SK-N-SH (cell line): ENCODE results near the gene CXorf49B.
"Not testable (repeated sequence)": the region's sequence is repeated elsewhere in the genome, so short reads cannot be mapped to it uniquely, and the experiment has no call there.

Source experiments
- EP300 ChIP-seq, 2 experiments: IDR thresholded peaks; 2 replicates each; pipeline versions ENCODE4 v1.4.0 to v1.6.1; 2012; ENCODE audit warnings: borderline replicate concordance in 1 of 2, low read depth in 1 of 2, low read length in 1 of 2
- POLR2AphosphoS5 ChIP-seq: IDR thresholded peaks from 2 replicates; pipeline ENCODE4 v1.6.1; 2012; ENCODE audit warnings: low read depth, low read length
- RFX5 ChIP-seq: IDR thresholded peaks from 2 replicates; pipeline ENCODE4 v1.6.1; 2012; ENCODE audit warnings: mild to moderate bottlenecking, improper control_type of control experiment, low read length
- SIN3A ChIP-seq: IDR thresholded peaks from 2 replicates; pipeline ENCODE4 v1.6.1; 2012; ENCODE audit warnings: low read depth, mild to moderate bottlenecking, low read length, moderate library complexity, borderline replicate concordance
- TF ChIP-seq, protein P1 (sequence below): IDR thresholded peaks from 2 replicates; pipeline ENCODE4; 2012
- TF ChIP-seq, protein P2 (sequence below): fragments of 200-600 bp; sonication (generic); IDR thresholded peaks from 2 replicates; pipeline ENCODE4 v1.6.1; 2017; ENCODE audit warnings: antibody characterized with exemption, mild to moderate bottlenecking, moderate library complexity
- TF ChIP-seq, protein P3 (sequence below): fragments of 150-350 bp; IDR thresholded peaks from 2 replicates; pipeline ENCODE4 v1.6.1; 2016; ENCODE audit warnings: mild to moderate bottlenecking, low read depth, low read length

DNA sequence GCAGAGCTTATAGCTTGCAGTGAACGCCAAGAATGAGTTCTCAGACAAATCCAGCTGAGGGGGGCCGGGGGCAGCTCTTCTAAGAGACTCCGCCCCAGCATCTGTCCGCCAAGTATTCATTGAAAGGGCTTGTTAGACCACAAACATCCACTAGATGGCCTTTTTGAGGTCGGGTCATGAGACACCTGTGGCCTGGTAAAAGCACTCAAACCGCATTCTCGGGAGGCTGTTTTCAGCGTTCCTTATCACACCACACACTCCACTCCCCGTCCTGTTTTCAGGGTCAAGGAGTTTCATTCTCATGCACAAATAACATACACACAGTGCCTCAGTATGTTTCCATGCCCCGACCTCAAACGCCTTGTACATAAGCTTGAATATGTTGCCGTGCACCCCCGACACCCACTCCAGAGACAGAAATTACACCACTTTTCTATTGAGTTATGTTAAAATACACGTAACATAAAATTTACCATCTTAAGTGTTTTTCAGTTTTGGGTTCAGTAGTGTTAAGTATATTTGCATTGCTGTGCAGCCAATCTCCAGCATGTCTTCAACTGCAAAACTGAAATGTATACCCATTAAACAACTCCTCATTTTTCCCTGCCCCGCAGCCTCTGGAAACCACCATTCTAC lies 21.3 kb downstream of the CXorf49B start:
- TF ChIP-seq SIN3A; POLR2AphosphoS5; RFX5; EP300 (IDR thresholded peaks at IDR 0.05; ENCODE audit: borderline replicate concordance in 1 of 2, low read depth in 1 of 2, low read length in 1 of 2): not testable (repeated sequence)
- TF ChIP-seq, protein P1, sequence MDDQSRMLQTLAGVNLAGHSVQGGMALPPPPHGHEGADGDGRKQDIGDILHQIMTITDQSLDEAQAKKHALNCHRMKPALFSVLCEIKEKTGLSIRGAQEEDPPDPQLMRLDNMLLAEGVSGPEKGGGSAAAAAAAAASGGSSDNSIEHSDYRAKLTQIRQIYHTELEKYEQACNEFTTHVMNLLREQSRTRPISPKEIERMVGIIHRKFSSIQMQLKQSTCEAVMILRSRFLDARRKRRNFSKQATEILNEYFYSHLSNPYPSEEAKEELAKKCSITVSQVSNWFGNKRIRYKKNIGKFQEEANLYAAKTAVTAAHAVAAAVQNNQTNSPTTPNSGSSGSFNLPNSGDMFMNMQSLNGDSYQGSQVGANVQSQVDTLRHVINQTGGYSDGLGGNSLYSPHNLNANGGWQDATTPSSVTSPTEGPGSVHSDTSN = not testable (repeated sequence)
- TF ChIP-seq, protein P2, sequence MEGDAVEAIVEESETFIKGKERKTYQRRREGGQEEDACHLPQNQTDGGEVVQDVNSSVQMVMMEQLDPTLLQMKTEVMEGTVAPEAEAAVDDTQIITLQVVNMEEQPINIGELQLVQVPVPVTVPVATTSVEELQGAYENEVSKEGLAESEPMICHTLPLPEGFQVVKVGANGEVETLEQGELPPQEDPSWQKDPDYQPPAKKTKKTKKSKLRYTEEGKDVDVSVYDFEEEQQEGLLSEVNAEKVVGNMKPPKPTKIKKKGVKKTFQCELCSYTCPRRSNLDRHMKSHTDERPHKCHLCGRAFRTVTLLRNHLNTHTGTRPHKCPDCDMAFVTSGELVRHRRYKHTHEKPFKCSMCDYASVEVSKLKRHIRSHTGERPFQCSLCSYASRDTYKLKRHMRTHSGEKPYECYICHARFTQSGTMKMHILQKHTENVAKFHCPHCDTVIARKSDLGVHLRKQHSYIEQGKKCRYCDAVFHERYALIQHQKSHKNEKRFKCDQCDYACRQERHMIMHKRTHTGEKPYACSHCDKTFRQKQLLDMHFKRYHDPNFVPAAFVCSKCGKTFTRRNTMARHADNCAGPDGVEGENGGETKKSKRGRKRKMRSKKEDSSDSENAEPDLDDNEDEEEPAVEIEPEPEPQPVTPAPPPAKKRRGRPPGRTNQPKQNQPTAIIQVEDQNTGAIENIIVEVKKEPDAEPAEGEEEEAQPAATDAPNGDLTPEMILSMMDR = not testable (repeated sequence)
- TF ChIP-seq, protein P3, sequence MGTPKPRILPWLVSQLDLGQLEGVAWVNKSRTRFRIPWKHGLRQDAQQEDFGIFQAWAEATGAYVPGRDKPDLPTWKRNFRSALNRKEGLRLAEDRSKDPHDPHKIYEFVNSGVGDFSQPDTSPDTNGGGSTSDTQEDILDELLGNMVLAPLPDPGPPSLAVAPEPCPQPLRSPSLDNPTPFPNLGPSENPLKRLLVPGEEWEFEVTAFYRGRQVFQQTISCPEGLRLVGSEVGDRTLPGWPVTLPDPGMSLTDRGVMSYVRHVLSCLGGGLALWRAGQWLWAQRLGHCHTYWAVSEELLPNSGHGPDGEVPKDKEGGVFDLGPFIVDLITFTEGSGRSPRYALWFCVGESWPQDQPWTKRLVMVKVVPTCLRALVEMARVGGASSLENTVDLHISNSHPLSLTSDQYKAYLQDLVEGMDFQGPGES = not testable (repeated sequence)
